HEK293 (cell line): Measurements from ENCODE around the gene SNAPC2.

Experiments used
- CTCF ChIA-PET: fragments of 350-600 bp; formaldehyde crosslinking; extraction: SDS; loops from one replicate; lab custom pipeline; 2021; ENCODE audit warnings: antibody characterized with exemption; lab: Yijun Ruan, JAX
- POLR2A ChIA-PET: fragments of 300-600 bp; formaldehyde crosslinking; extraction: SDS; loops from one replicate; lab custom pipeline; 2020; ENCODE audit warnings: antibody characterized with exemption, inconsistent platforms; lab: Yijun Ruan, JAX
- H3K27ac ChIP-seq: fragments of 200-500 bp; sonication (Bioruptor generic); 2 replicates; pipeline ENCODE4 v1.5.1; 2014; ENCODE audit warnings: low read depth, low read length, control low read depth, inconsistent platforms; ENCODE audit errors: extremely low read depth
- H3K36me3 ChIP-seq, 2 experiments: fragments of 200-500 bp in 1 of 2; sonication (Bioruptor generic) in 1 of 2; 1 replicate in 1 of 2; 2 replicates in 1 of 2; pipeline ENCODE4 v1.5.1; 2014 to 2017; ENCODE audit warnings: inconsistent platforms in 2 of 2, low read length in 2 of 2; ENCODE audit not compliant: control insufficient read depth in 2 of 2, insufficient read depth in 1 of 2
- H3K4me1 ChIP-seq: fragments of 200-500 bp; sonication (Bioruptor generic); 2 replicates; pipeline ENCODE4 v1.5.1; 2014; ENCODE audit warnings: mild to moderate bottlenecking, low read length, inconsistent platforms; ENCODE audit not compliant: control insufficient read depth, insufficient read depth
- H3K4me3 ChIP-seq: 2 replicates; pipeline ENCODE4 v1.5.1; 2011; ENCODE audit warnings: low read depth, mild to moderate bottlenecking, control low read depth, low read length, moderate library complexity
- H3K9me3 ChIP-seq: fragments of 200-500 bp; sonication (Bioruptor generic); 2 replicates; pipeline ENCODE4 v1.5.1; 2014; ENCODE audit warnings: low read depth, low read length, inconsistent platforms; ENCODE audit not compliant: control insufficient read depth, insufficient read depth
- CTCF ChIP-seq: fragments of 450-650 bp; formaldehyde crosslinking; IDR thresholded peaks from 2 replicates; pipeline ENCODE4 v1.5.1; 2016; ENCODE audit warnings: missing biosample characterization, missing genetic modification characterization
- EGR2 ChIP-seq: fragments of 450-650 bp; formaldehyde crosslinking; IDR thresholded peaks from 2 replicates; pipeline ENCODE4 v1.5.1; 2016; ENCODE audit warnings: low read depth, missing biosample characterization, missing genetic modification characterization
- KLF1 ChIP-seq: fragments of 450-650 bp; formaldehyde crosslinking; IDR thresholded peaks from 2 replicates; pipeline ENCODE4 v1.5.1; 2016; ENCODE audit warnings: missing biosample characterization, missing genetic modification characterization
- SETDB1 ChIP-seq: IDR thresholded peaks from one replicate; pipeline ENCODE4 v1.6.1; 2017; ENCODE audit warnings: mild to moderate bottlenecking, low read length, moderate library complexity, mixed read lengths; ENCODE audit not compliant: insufficient read length
- ZBTB48 ChIP-seq: fragments of 450-650 bp; formaldehyde crosslinking; IDR thresholded peaks from 2 replicates; pipeline ENCODE4 v1.5.1; 2016; ENCODE audit warnings: missing biosample characterization, missing genetic modification characterization
- ZNF23 ChIP-seq: fragments of 450-650 bp; formaldehyde crosslinking; IDR thresholded peaks from 2 replicates; pipeline ENCODE4 v1.5.1; 2016; ENCODE audit warnings: missing biosample characterization, missing genetic modification characterization, borderline replicate concordance
- ZNF280C ChIP-seq: fragments of 450-650 bp; formaldehyde crosslinking; IDR thresholded peaks from 2 replicates; pipeline ENCODE4 v1.5.1; 2016; ENCODE audit warnings: missing biosample characterization, missing genetic modification characterization
- ZNF341 ChIP-seq: fragments of 450-650 bp; formaldehyde crosslinking; IDR thresholded peaks from 2 replicates; pipeline ENCODE4; 2016; ENCODE audit warnings: low read depth, missing biosample characterization, missing genetic modification characterization
- ZNF350 ChIP-seq: fragments of 450-650 bp; formaldehyde crosslinking; IDR thresholded peaks from 2 replicates; pipeline ENCODE4 v1.5.0; 2017; ENCODE audit warnings: missing biosample characterization, mild to moderate bottlenecking, missing genetic modification characterization
- ZNF366 ChIP-seq: fragments of 450-650 bp; formaldehyde crosslinking; conservative IDR thresholded peaks from 2 replicates; pipeline ENCODE4 v1.5.1; 2016; ENCODE audit warnings: missing biosample characterization, missing genetic modification characterization
- ZNF488 ChIP-seq: fragments of 450-650 bp; formaldehyde crosslinking; IDR thresholded peaks from 2 replicates; pipeline ENCODE4 v1.5.1; 2016; ENCODE audit warnings: missing biosample characterization, missing genetic modification characterization
- ZNF501 ChIP-seq: fragments of 450-650 bp; formaldehyde crosslinking; IDR thresholded peaks from 2 replicates; pipeline ENCODE4 v1.5.1; 2016; ENCODE audit warnings: missing biosample characterization, missing genetic modification characterization
- ZNF510 ChIP-seq: fragments of 450-650 bp; formaldehyde crosslinking; IDR thresholded peaks from 2 replicates; pipeline ENCODE4 v1.5.1; 2018; ENCODE audit warnings: mild to moderate bottlenecking, missing genetic modification characterization, missing biosample characterization; ENCODE audit not compliant: insufficient replicate concordance
- ZNF677 ChIP-seq: fragments of 450-650 bp; IDR thresholded peaks from 2 replicates; pipeline ENCODE4 v1.5.0; 2018; ENCODE audit warnings: missing biosample characterization, mild to moderate bottlenecking, missing genetic modification characterization, moderate library complexity
- ZNF701 ChIP-seq: fragments of 450-650 bp; formaldehyde crosslinking; IDR thresholded peaks from 2 replicates; pipeline ENCODE4 v1.5.1; 2016; ENCODE audit warnings: missing biosample characterization, missing genetic modification characterization
- ZSCAN16 ChIP-seq: fragments of 450-650 bp; formaldehyde crosslinking; IDR thresholded peaks from 2 replicates; pipeline ENCODE4 v1.5.1; 2016; ENCODE audit warnings: missing biosample characterization, missing genetic modification characterization
- ZXDB ChIP-seq: fragments of 450-650 bp; formaldehyde crosslinking; IDR thresholded peaks from 2 replicates; pipeline ENCODE4 v1.5.1; 2016; ENCODE audit warnings: missing biosample characterization, missing genetic modification characterization

SNAPC2 gene

GRCh38 chr19:7932930-7933300 is 12.8 kb downstream of the SNAPC2 start:
- CTCF ChIA-PET, result no interaction called here
- peaks cover 14% of the 10 kb centered on the region for H3K4me1 ChIP-seq
- TF ChIP-seq ZXDB (tag by site-specific recombination), result no peak
- no peak for TF ChIP-seq ZNF510 (tag by site-specific recombination)
- TF ChIP-seq ZBTB48 (tag by site-specific recombination), result no peak
- no peak for TF ChIP-seq KLF1
- TF ChIP-seq ZNF341 (tag by site-specific recombination), result no peak
- TF ChIP-seq EGR2 (tag by site-specific recombination), result no peak
- no peak for TF ChIP-seq ZNF501 (tag by site-specific recombination)
- TF ChIP-seq SETDB1, result no peak
- no peak for TF ChIP-seq ZSCAN16 (tag by site-specific recombination)
- no peak for TF ChIP-seq ZNF280C (tag by site-specific recombination)
- no peak for TF ChIP-seq ZNF366 (tag by site-specific recombination)
- TF ChIP-seq ZNF701 (tag by site-specific recombination), result no peak
- TF ChIP-seq ZNF677 (tag by site-specific recombination), result no peak
- TF ChIP-seq ZNF350 (tag by site-specific recombination), result no peak
- TF ChIP-seq, all 188 proteins: peak for 0
- peaks cover 28 to 76% of the 10 kb centered on the region in 2 experiments for H3K36me3 ChIP-seq
- H3K4me3 ChIP-seq, result no peak overlapping the region
- H3K27ac ChIP-seq, result no peak overlapping the region
- H3K9me3 ChIP-seq, result no peaks in the 10 kb centered on the region
- POLR2A ChIA-PET, result interaction anchor here (5.8 kb wide), 1 partner anchor 10 kb away, joined by 60 read pairs; the partner anchor contains the start of gene TIMM44

GRCh38 chr19:7933411-7933810 is 13.3 kb downstream of the SNAPC2 start:
- Histone ChIP-seq H3K36me3 (peaks cover 29 to 81% of the 10 kb centered on the region in 2 experiments), H3K9me3 (no peaks in the 10 kb centered on the region)
- TF ChIP-seq CTCF, result peak; percentile 20; the same call in 1 of the 2 replicates
- no peak for TF ChIP-seq ZNF23 (tag by site-specific recombination)
- TF ChIP-seq ZNF488 (tag by site-specific recombination), result no peak
- TF ChIP-seq, all 188 proteins: peak for 1
- H3K4me1 ChIP-seq, result peaks cover 11% of the 10 kb centered on the region
- no peak overlapping the region for H3K4me3 ChIP-seq
- H3K27ac ChIP-seq, result no peak overlapping the region
- POLR2A ChIA-PET, result interaction anchor here (5.8 kb wide), 1 partner anchor 9 kb away, joined by 60 read pairs; the partner anchor contains the start of gene TIMM44
- CTCF ChIA-PET, result interaction anchor here (0.7 kb wide), 1 partner anchor 323 kb away, joined by 3 read pairs; no protein-coding TSS in a partner anchor
